DMS114 treated with DMSO at 0.1 percent for 48 hours (cell line): ENCODE measurements around the gene FAM177B.
"Not testable (repeated sequence)": the region's sequence is repeated elsewhere in the genome, so short reads cannot be mapped to it uniquely, and the experiment has no call there.

Source experiments
- DNase-seq: peaks from one replicate; lab custom pipeline; 2025; ENCODE audit not compliant: unreplicated experiment; lab: John Stamatoyannopoulos, UW

Gene FAM177B

GRCh38 chr1:222739929-222740328 is 2.9 kb downstream of the FAM177B start:
- no peak for DNase-seq

DNA sequence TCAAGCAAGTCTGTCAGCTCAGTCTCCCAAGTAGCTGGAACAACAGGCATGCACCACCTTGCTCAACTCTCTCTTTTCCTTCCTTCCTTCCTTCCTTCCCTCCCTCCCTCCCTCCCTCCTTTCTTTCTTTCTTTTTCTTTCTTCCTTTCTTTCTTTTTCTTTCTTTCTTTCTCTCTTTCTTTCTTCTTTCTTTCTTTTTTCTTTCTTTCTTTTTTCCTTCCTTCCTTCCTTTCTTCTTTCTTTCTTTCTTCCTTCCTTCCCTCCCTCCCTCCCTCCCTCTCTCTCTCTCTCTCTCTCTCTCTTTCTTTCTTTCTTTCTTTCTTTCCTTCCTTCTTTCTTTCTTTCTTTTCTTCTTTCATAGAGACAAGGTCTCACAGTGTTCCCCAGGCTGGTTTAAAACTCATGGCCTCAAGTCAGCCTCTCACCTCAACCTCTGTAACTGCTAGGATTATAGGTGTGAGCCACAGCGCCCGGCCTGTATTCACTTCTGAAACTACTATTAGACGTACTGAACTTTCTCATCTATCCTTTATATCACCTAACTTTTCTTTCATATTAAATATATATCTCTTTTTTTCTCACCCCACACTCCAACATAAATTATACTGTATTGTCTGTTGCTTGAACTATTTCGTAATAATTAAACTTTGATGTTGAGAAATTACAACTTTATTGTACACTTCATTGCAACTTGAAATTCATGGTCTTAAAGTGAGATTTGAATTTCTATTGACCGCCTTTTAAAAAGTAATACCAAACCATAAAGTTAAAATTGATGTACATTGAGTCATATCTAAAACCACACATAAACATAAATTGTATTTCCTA is 4.8 kb downstream of the FAM177B start:
- not testable (repeated sequence) for DNase-seq

GRCh38 chr1:222749927-222750326 is 12.9 kb downstream of the FAM177B start:
- DNase-seq = no peak

GRCh38 chr1:222750651-222751050 is 13.6 kb downstream of the FAM177B start:
- DNase-seq = no peak

DNA sequence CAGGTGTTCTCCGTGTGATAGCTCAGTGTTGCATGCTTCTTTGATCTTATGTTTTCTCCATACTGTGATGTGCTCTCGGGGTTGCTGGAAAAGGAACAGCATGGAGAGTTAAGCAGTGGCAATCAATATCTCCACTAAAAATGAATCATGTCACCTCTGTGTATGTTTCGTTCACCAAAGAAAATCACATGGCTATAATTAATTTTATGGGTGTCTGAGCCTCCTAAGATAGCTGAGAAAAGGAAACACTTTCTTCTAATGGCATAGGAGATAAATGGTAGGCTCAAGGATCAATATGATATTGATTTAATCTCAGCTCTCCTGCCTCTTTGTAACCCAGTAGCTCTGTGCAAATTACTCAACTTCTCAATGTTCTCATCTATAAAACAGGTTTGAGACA is 14.3 kb downstream of the FAM177B start:
- no peak for DNase-seq

GRCh38 chr1:222754366-222755139 is 17.6 kb downstream of the FAM177B start:
- no peak for DNase-seq

GRCh38 chr1:222757646-222758268 is 20.8 kb downstream of the FAM177B start:
- no peak for DNase-seq

DNA sequence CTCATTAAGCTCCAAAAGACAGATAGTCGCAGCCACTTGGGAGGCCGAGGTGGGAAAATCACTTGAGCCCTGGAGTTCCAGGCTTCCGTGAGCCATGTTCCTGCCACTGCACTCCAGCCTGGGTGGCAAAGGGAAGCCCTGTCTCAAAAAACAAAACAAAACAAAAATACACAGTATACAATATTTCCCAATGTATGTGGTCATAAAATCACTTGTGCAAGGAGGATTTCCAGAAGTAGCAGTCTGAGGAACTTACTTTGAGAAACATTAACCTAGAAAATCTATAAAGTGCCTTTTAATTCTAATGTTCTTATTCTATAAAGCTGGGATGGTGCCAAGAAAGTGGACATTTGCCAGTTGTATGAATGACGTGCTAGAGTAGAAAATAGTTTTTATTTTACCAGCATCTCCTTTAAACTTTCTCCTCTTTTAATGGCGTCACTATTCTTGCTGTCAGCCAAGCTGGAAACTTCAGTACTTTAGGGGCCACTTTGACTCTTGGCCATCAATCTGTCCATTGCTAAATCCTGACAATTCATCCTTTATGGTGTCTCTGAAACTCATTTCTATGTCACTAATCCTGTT is 22.5 kb downstream of the FAM177B start:
- no peak for DNase-seq

DNA sequence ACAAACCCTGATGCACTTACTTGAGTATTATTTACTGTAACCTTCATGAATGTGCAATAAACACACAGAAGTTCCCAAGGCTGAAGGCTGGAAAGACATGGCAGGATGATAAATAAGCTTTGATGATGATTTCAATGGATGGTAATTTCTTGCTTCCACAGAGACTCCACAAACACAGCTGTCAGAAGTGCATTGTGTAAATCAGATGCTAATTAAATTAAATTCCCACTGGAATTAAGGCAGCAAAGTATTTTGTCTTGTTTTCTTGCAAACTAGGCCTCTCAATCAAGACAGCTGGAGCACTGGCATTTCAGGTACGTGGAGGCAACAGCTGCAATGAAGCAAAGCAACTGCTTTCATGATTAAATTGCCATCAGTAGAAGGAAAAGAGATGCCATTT is 24.1 kb downstream of the FAM177B start:
- DNase-seq = no peak

DNA sequence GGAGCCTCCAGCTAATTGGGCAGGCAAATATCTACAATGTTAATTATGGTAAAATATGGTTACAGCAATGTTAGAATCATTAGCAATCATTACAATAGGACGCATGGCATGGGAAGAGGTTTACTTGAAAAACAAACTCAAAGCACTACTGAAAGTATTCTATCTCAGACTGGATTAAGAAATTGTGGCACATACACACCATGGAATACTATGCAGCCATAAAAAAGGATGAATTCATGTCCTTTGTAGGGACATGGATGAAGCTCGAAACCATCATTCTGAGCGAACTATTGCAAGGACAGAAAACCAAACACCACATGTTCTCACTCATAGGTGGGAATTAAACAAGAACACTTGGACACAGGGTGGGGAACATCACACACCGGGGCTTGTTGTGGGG is 25.2 kb downstream of the FAM177B start:
- not testable (repeated sequence) for DNase-seq

- DNase-seq = no peak
Measured at GRCh38 chr1:222767152-222767571, 30.2 kb downstream of the FAM177B start.

- DNase-seq = no peak
Measured at GRCh38 chr1:222768592-222768991, 31.6 kb downstream of the FAM177B start.

DNA sequence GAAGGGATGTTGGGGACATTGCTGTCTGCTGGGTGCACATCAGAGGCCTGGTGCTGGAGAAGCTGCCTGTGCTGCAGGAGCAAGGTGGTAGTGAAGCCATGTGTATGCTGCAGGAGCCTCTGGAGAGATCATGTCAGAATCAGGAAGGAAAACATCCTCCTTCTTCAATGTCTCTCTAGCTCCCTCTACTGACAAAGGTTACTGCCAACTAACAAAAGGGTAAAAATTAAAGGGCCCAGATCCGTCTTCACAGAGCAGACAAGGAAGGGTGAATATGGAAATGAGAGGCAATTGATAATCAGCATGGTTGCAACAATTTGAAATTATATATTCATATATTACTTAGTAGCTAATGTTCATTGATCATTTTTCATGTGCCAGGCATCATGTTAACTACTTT is 32.2 kb downstream of the FAM177B start:
- DNase-seq = no peak

DNA sequence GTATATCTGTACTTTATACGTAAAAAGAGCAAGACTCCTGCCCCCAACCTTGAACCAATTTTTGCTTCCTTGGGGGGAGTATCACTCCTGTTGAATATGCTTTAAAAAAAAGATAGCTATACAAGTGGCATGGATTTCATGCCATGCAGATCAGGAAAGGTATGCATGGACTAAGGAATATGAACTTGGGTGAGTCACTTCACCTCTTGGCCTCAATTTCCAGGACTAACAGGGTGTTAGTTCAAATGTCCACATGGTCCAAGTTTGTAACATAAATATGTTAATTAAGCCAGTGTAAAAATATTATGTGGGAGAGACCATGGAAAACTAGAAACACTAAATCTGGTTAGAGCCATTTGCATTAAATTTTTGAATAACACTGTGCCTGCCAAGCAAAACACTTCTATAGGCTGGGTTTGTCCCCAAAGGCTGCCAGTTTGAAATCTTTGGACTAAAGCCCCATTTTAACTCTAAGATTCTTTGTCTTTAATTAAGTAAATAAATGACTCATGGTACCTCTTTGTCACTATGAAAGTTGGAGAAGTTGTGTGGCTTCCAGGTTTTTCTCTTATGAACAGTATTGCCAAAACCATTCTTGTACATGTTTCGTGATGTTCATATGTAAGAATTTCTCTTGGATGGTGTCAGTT is 33.1 kb downstream of the FAM177B start:
- DNase-seq = no peak

- DNase-seq = no peak
Measured at GRCh38 chr1:222772996-222773379, 36.0 kb downstream of the FAM177B start.

GRCh38 chr1:222777463-222777862 is 40.5 kb downstream of the FAM177B start:
- DNase-seq = no peak

DNA sequence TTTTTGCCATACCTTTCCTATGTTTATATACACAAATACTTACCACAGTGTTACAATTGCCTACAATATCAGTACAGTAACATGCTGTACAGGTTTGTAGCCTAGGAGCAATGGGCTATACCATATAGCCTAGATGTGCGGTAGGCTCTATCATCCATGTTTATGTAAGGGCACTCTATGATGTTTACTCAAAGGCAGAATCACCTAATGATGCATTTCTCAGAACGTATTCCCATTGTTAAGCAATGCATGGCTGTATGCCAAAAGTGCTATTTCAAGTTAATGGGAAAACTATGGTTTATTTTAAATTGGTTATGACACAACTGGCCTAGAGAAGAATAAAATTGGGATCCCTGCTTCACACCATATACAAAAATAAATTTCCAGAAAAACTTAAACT is 41.0 kb downstream of the FAM177B start:
- no peak for DNase-seq

DNA sequence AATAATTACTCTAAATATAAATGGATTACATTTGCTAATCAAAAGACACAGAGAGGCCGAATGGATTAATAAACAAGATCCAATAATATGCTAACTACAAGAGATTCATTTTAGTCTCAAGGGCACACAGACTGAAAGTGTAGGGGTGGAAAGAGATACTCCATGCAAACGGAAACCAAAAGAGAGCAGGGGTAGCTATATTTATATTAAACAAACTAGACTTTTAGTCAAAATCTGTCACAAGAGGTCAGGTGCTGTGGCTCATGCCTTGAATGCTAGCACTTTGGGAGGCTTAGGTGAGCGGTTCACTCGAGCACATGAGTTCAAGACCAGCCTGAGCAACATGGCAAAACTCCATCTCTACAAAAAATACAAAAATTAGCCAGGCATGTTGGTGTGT is 44.2 kb downstream of the FAM177B start:
- no peak for DNase-seq

- no peak for DNase-seq
Measured at GRCh38 chr1:222783051-222783450, 46.0 kb downstream of the FAM177B start.

DNA sequence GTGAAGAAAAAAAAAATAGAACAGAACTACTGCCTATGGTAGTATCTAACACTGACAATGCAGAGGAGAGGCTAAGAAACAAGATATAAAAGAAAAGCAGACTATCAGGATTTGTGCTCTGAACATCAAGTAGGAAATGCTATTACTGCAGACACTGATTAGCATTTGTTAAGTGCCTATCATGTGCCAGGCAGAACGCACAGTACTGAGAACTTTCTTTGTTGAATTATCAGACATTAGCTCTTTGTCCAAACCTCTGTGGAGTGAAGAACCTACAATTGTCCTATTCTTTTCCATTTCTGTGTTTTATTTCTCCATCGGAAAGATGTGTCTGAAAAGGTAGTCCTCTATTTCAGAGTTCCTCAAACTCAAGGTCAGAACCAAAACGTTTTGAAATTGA is 47.4 kb downstream of the FAM177B start:
- no peak for DNase-seq

GRCh38 chr1:222784916-222785315 is 47.9 kb downstream of the FAM177B start:
- DNase-seq = no peak
